ENCODE measurements around the gene SERPIND1. TPM values are rescaled to one million over a fixed set of nuclear protein-coding genes. Genes with fewer than 3 reads are reported as not detected.

Gene SERPIND1
- polyA plus RNA-seq, 3 donors = not detected

DNA sequence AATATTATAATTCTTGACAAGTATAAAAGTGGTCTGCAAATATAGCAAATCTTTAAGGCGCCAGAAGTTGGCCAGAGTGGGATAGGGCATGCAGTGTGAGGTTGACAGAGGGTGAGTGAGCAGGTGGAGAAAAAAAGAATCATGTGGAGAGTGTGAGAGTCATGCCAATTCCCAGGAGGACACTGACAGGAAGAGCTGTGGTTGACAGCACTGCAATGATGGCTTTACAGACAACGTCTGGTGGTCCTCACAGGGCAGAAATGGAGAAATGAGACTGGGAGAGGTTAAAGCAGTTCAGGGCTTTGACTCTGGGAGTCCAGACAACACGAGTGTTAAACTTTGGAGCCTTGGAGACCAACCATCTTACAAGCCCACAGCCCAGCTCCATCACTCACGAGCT is 34.9 kb downstream of the SERPIND1 start:
- Mint-ChIP-seq H3K27ac (peak overlapping the region in 1 of 7 donors; percentile 37), H3K36me3 (peaks cover 84 to 97% of the 10 kb centered on the region in 2 donors), H3K9me3 (peaks cover 0 to 2% (median 0%) of the 10 kb centered on the region in 7 donors), H3K27me3 (ENCODE audit: low read depth in 3 of 3) (peaks cover 0 to 3% (median 1%) of the 10 kb centered on the region in 3 donors), H3K4me1 (no peaks in the 10 kb centered on the region), H3K4me3 (no peak overlapping the region)
- no peaks in the 10 kb centered on the region for H3K27me3 ChIP-seq (ENCODE audit: control insufficient read depth in 2 of 2, insufficient read depth in 2 of 2, low read length in 2 of 2)
- H3K9me3 ChIP-seq (replicated peaks in 1 of 2; ENCODE audit: control insufficient read depth in 1 of 2, insufficient read depth in 1 of 2, low read length in 2 of 2) = no peaks in the 10 kb centered on the region
- H3K4me1 ChIP-seq (ENCODE audit: control insufficient read depth in 1 of 2, insufficient read depth in 2 of 2, low read length in 2 of 2) = no peaks in the 10 kb centered on the region
- H3K27ac ChIP-seq (ENCODE audit: low read depth in 1 of 2, low read length in 2 of 2) = no peak overlapping the region
- no peaks in the 10 kb centered on the region for H4K20me1 ChIP-seq (ENCODE audit: insufficient read depth, low read length)
- no peaks in the 10 kb centered on the region for H3K79me2 ChIP-seq (ENCODE audit: insufficient read depth, low read length)
- peaks cover 81 to 99% of the 10 kb centered on the region in 2 donors for H3K36me3 ChIP-seq (replicated peaks in 1 of 2; ENCODE audit: control insufficient read depth in 1 of 2, insufficient read depth in 2 of 2, low read length in 2 of 2)
- H3K4me2 ChIP-seq (replicated peaks; ENCODE audit: extremely low read depth, low read length, poor library complexity, severe bottlenecking) = no peak overlapping the region
- H3K9ac ChIP-seq (ENCODE audit: insufficient read depth, low read length, poor library complexity, severe bottlenecking) = no peak overlapping the region
- no peak overlapping the region for H3K4me3 ChIP-seq (replicated peaks in 1 of 3; ENCODE audit: low read depth in 2 of 3, low read length in 3 of 3)
- no peak overlapping the region for H2AFZ ChIP-seq (ENCODE audit: insufficient read depth, low read depth, low read length, poor library complexity, severe bottlenecking)
- DNase-seq = no peak
- 42% methylated on average over 2 of the region's 4 CpGs for WGBS (ENCODE audit: insufficient coverage)
- TF ChIP-seq, protein P1, sequence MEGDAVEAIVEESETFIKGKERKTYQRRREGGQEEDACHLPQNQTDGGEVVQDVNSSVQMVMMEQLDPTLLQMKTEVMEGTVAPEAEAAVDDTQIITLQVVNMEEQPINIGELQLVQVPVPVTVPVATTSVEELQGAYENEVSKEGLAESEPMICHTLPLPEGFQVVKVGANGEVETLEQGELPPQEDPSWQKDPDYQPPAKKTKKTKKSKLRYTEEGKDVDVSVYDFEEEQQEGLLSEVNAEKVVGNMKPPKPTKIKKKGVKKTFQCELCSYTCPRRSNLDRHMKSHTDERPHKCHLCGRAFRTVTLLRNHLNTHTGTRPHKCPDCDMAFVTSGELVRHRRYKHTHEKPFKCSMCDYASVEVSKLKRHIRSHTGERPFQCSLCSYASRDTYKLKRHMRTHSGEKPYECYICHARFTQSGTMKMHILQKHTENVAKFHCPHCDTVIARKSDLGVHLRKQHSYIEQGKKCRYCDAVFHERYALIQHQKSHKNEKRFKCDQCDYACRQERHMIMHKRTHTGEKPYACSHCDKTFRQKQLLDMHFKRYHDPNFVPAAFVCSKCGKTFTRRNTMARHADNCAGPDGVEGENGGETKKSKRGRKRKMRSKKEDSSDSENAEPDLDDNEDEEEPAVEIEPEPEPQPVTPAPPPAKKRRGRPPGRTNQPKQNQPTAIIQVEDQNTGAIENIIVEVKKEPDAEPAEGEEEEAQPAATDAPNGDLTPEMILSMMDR (IDR thresholded peaks at IDR 0.05) = no peak
- intact Hi-C loops (cut with micrococcal nuclease) = no loop called here

GRCh38 chr22:20809538-20810185 is 35.7 kb downstream of the SERPIND1 start:
- Mint-ChIP-seq H3K9me3 (peaks cover 0 to 4% (median 0%) of the 10 kb centered on the region in 7 donors), H3K4me1 (no peaks in the 10 kb centered on the region), H3K27me3 (ENCODE audit: low read depth in 3 of 3) (peaks cover 0 to 2% (median 1%) of the 10 kb centered on the region in 3 donors), H3K36me3 (peaks cover 84 to 97% of the 10 kb centered on the region in 2 donors), H3K27ac (peak overlapping the region in 2 of 7 donors; percentile 6 to 25), H3K4me3 (no peak overlapping the region)
- peaks cover 79 to 99% of the 10 kb centered on the region in 2 donors for H3K36me3 ChIP-seq (replicated peaks in 1 of 2; ENCODE audit: control insufficient read depth in 1 of 2, insufficient read depth in 2 of 2, low read length in 2 of 2)
- WGBS (ENCODE audit: insufficient coverage) = 21% methylated on average over 2 of the region's 6 CpGs
- intact Hi-C loops (cut with micrococcal nuclease) = no loop called here
- no peak overlapping the region for H3K27ac ChIP-seq (ENCODE audit: low read depth in 1 of 2, low read length in 2 of 2)
- TF ChIP-seq, protein P1 (IDR thresholded peaks at IDR 0.05) = no peak
- no peak overlapping the region for H3K4me3 ChIP-seq (replicated peaks in 1 of 3; ENCODE audit: low read depth in 2 of 3, low read length in 3 of 3)
- no peaks in the 10 kb centered on the region for H3K4me1 ChIP-seq (ENCODE audit: control insufficient read depth in 1 of 2, insufficient read depth in 2 of 2, low read length in 2 of 2)
- H3K9me3 ChIP-seq (replicated peaks in 1 of 2; ENCODE audit: control insufficient read depth in 1 of 2, insufficient read depth in 1 of 2, low read length in 2 of 2) = no peaks in the 10 kb centered on the region
- H2AFZ ChIP-seq (ENCODE audit: insufficient read depth, low read depth, low read length, poor library complexity, severe bottlenecking) = no peak overlapping the region
- H3K9ac ChIP-seq (ENCODE audit: insufficient read depth, low read length, poor library complexity, severe bottlenecking) = no peak overlapping the region
- DNase-seq = no peak
- no peaks in the 10 kb centered on the region for H3K27me3 ChIP-seq (ENCODE audit: control insufficient read depth in 2 of 2, insufficient read depth in 2 of 2, low read length in 2 of 2)
- H3K79me2 ChIP-seq (ENCODE audit: insufficient read depth, low read length) = no peaks in the 10 kb centered on the region
- H4K20me1 ChIP-seq (ENCODE audit: insufficient read depth, low read length) = no peaks in the 10 kb centered on the region
- no peak overlapping the region for H3K4me2 ChIP-seq (replicated peaks; ENCODE audit: extremely low read depth, low read length, poor library complexity, severe bottlenecking)

All from CD14-positive monocyte (primary cell).